Uterus (tissue), 4 donors: ENCODE results near the gene TXLNA. TPM values are rescaled to one million over a fixed set of nuclear protein-coding genes. Genes with fewer than 3 reads are reported as not detected.

Source experiments
- DNase-seq, 2 donors: peaks; one replicate each; pipeline ENCODE4 v3.0.0-alpha.2; 2019 to 2020
- H3K27ac ChIP-seq, 2 donors: fragments of 200-600 bp; sonication (generic); 1 replicate in 1 of 2; 2 replicates in 1 of 2; pipeline ENCODE4 v1.5.1; 2016 to 2018
- H3K27me3 ChIP-seq, 2 donors: fragments of 200-600 bp; sonication (generic); one replicate each; pipeline ENCODE4 v1.5.1; 2018 to 2019; ENCODE audit warnings: control low read depth in 1 of 2
- H3K36me3 ChIP-seq, 2 donors: fragments of 200-600 bp; sonication (generic); one replicate each; pipeline ENCODE4 v1.5.1; 2019; ENCODE audit warnings: control low read depth in 1 of 2
- H3K4me1 ChIP-seq, 2 donors: fragments of 200-600 bp; sonication (generic); one replicate each; pipeline ENCODE4 v1.5.1; 2018 to 2019; ENCODE audit warnings: control low read depth in 1 of 2
- H3K4me3 ChIP-seq, 2 donors: fragments of 200-600 bp; sonication (generic); 1 replicate in 1 of 2; 2 replicates in 1 of 2; pipeline ENCODE4 v1.5.1; 2018 to 2019; ENCODE audit warnings: mild to moderate bottlenecking in 1 of 2
- H3K9me3 ChIP-seq, 2 donors: fragments of 200-600 bp; sonication (generic); one replicate each; pipeline ENCODE4 v1.5.1; 2019; ENCODE audit warnings: control low read depth in 1 of 2
- CTCF ChIP-seq, 4 experiments: fragments of 200-600 bp in 2 of 4; fragments of 450-650 bp in 2 of 4; sonication (generic) in 2 of 4; IDR thresholded peaks; one replicate each; pipeline ENCODE4 v1.5.1; 2016 to 2019; ENCODE audit warnings: antibody characterized with exemption in 4 of 4, mild to moderate bottlenecking in 2 of 4, moderate library complexity in 1 of 4
- POLR2A ChIP-seq, 2 donors: fragments of 450-650 bp; IDR thresholded peaks; one replicate each; pipeline ENCODE4 v1.6.1; 2016; ENCODE audit warnings: antibody characterized with exemption in 2 of 2, mild to moderate bottlenecking in 1 of 2, moderate library complexity in 1 of 2
- intact Hi-C: fragments of 100-400 bp; cut with DNase I; formaldehyde crosslinking; loops from one replicate; pipeline ENCODE4 v1.15.1; 2023; ENCODE audit warnings: low total_unique reads
- total RNA-seq, 4 donors: library from RNA; depleted of rRNA in 3 of 4; stranded (reverse); fragments of >200 nt in 3 of 4; gene quantifications; one replicate each; pipeline versions ENCODE4 v1.1.0 to v1.2.4, GENCODE V29; 2014 to 2023
- donor health status: DM: yes; HTN: yes; CAD: no.

TXLNA gene
- total RNA-seq, 4 donors from 2014 or later, result 14.1 to 60.1 (median 40.4) TPM

GRCh38 chr1:32242341-32242851, 62.9 kb downstream of the TXLNA start:
- no peaks in the 10 kb centered on the region for H3K9me3 ChIP-seq
- TF ChIP-seq POLR2A (IDR thresholded peaks at IDR 0.05), result no peak
- TF ChIP-seq CTCF (IDR thresholded peaks at IDR 0.05), result no peak
- H3K27me3 ChIP-seq, result no peaks in the 10 kb centered on the region
- peak overlapping the region in 1 of 2 donors; percentile 85 for H3K27ac ChIP-seq
- peak in 1 of 2 donors; percentile 29 for DNase-seq
- intact Hi-C loops, result loop anchor here (10.0 kb wide), 1 partner anchor 72 kb away; no protein-coding TSS in a partner anchor
- H3K4me1 ChIP-seq, result peaks cover 0 to 6% of the 10 kb centered on the region in 2 donors
- H3K4me3 ChIP-seq, result no peak overlapping the region
- H3K36me3 ChIP-seq, result no peaks in the 10 kb centered on the region

GRCh38 chr1:32246888-32247273, 67.4 kb downstream of the TXLNA start, which contains the start of gene FAM167B:
Gene FAM167B (plus strand): TSS chr1:32247222. CDS start chr1:32247422, 200 bp downstream.
- TF ChIP-seq POLR2A (IDR thresholded peaks at IDR 0.05) (no peak), CTCF (IDR thresholded peaks at IDR 0.05) (no peak)
- Histone ChIP-seq H3K4me1 (no peaks in the 10 kb centered on the region), H3K27me3 (no peaks in the 10 kb centered on the region), H3K36me3 (no peaks in the 10 kb centered on the region), H3K9me3 (no peaks in the 10 kb centered on the region), H3K27ac (peak within 1 kb of the TSS; percentile 67), H3K4me3 (no peak within 1 kb of the TSS)
- DNase-seq, result peak; percentile 44 to 74
- intact Hi-C loops, result loop anchor here (10.0 kb wide), 1 partner anchor 68 kb away; no protein-coding TSS in a partner anchor

GRCh38 chr1:32247452-32247851, 68.0 kb downstream of the TXLNA start:
- no peaks in the 10 kb centered on the region for H3K9me3 ChIP-seq
- no peak for TF ChIP-seq CTCF (IDR thresholded peaks at IDR 0.05)
- no peak for TF ChIP-seq POLR2A (IDR thresholded peaks at IDR 0.05)
- no peaks in the 10 kb centered on the region for H3K27me3 ChIP-seq
- no peak overlapping the region for H3K4me3 ChIP-seq
- no peaks in the 10 kb centered on the region for H3K4me1 ChIP-seq
- DNase-seq, result peak in 1 of 2 donors; percentile 21
- H3K36me3 ChIP-seq, result no peaks in the 10 kb centered on the region
- intact Hi-C loops, result loop anchor here (10.0 kb wide), 1 partner anchor 67 kb away; no protein-coding TSS in a partner anchor
- H3K27ac ChIP-seq, result peak overlapping the region; percentile 67

Other genes starting within 250 kb of the TXLNA start
- 100 to 1,000 TPM; 276 to 567 (median 333) TPM for gene PTP4A2, start 241.3 kb upstream of the TXLNA start, total RNA-seq
- 100 to 1,000 TPM in 2 of 4 donors, 10 to 100 TPM in 2; 40.9 to 142 (median 96.5) TPM for gene KHDRBS1, start 165.8 kb upstream of the TXLNA start, total RNA-seq
- 10 to 100 TPM in 1 of 4 donors, 1 to 10 TPM in 2, under 1 TPM in 1; 0.88 to 22.4 (median 3.6) TPM for gene TMEM39B, start 106.7 kb upstream of the TXLNA start, total RNA-seq
- 10 to 100 TPM; 26.9 to 69.9 (median 38.5) TPM for gene KPNA6, start 71.6 kb upstream of the TXLNA start, total RNA-seq
- gene CCDC28B, start 20.9 kb downstream of the TXLNA start, total RNA-seq, result 10 to 100 TPM in 1 of 4 donors, 1 to 10 TPM in 2, not detected in 1; 3.5 to 21.5 (median 7.4) TPM
- 1 to 10 TPM in 3 of 4 donors, under 1 TPM in 1; 0.51 to 6.8 (median 4.3) TPM for gene IQCC, start 26.0 kb downstream of the TXLNA start, total RNA-seq
- under 1 TPM in 2 of 4 donors, not detected in 2; 0.26 to 0.62 TPM for gene DCDC2B, start 29.4 kb downstream of the TXLNA start, total RNA-seq
- 10 to 100 TPM in 3 of 4 donors, under 1 TPM in 1; 0.59 to 40.8 (median 13.5) TPM for gene TMEM234, start 42.7 kb downstream of the TXLNA start, total RNA-seq
- 100 to 1,000 TPM; 111 to 246 (median 143) TPM for gene EIF3I, start 42.7 kb downstream of the TXLNA start, total RNA-seq
- 10 to 100 TPM in 2 of 4 donors, 1 to 10 TPM in 1, not detected in 1; 1.2 to 29.0 (median 13.1) TPM for gene FAM167B, start 67.5 kb downstream of the TXLNA start, total RNA-seq
- gene LCK, start 71.6 kb downstream of the TXLNA start, total RNA-seq, result 1 to 10 TPM in 3 of 4 donors, under 1 TPM in 1; 0.26 to 2.0 (median 1.4) TPM
- 100 to 1,000 TPM in 1 of 4 donors, 10 to 100 TPM in 3; 27.4 to 161 (median 91.2) TPM for gene HDAC1, start 112.4 kb downstream of the TXLNA start, total RNA-seq
- gene MARCKSL1, start 156.6 kb downstream of the TXLNA start, total RNA-seq, result 10 to 100 TPM; 14.7 to 93.3 (median 53.0) TPM
- 10 to 100 TPM in 2 of 4 donors, 1 to 10 TPM in 1, not detected in 1; 5.2 to 20.2 (median 14.4) TPM for gene FAM229A, start 182.8 kb downstream of the TXLNA start, total RNA-seq
- 10 to 100 TPM in 1 of 4 donors, under 1 TPM in 1, not detected in 2; 0.35 to 21.3 TPM for gene TSSK3, start 182.9 kb downstream of the TXLNA start, total RNA-seq
- 10 to 100 TPM; 25.9 to 77.4 (median 65.2) TPM for gene BSDC1, start 214.8 kb downstream of the TXLNA start, total RNA-seq